Renal cortical epithelial cell (primary cell): ENCODE measurements around the gene BRD1. TPM values are rescaled to one million over a fixed set of nuclear protein-coding genes. Genes with fewer than 3 reads are reported as not detected.
"Not testable (repeated sequence)": the region's sequence is repeated elsewhere in the genome, so short reads cannot be mapped to it uniquely, and the experiment has no call there.

Experiments used
- DNase-seq: peaks from one replicate; pipeline ENCODE4 v3.0.0-alpha.2; 2011; ENCODE audit warnings: low read depth
- total RNA-seq: library from RNA; depleted of rRNA; stranded (reverse); fragments of >200 nt; gene quantifications from 2 replicates; pipeline ENCODE4 v1.2.3, GENCODE V29; 2014

The BRD1 gene
- total RNA-seq, 1 donor from 2014 or later, result 38.1 TPM

GRCh38 chr22:49827271-49827852, 311 bp downstream of the BRD1 start:
- DNase-seq, result no peak

DNA sequence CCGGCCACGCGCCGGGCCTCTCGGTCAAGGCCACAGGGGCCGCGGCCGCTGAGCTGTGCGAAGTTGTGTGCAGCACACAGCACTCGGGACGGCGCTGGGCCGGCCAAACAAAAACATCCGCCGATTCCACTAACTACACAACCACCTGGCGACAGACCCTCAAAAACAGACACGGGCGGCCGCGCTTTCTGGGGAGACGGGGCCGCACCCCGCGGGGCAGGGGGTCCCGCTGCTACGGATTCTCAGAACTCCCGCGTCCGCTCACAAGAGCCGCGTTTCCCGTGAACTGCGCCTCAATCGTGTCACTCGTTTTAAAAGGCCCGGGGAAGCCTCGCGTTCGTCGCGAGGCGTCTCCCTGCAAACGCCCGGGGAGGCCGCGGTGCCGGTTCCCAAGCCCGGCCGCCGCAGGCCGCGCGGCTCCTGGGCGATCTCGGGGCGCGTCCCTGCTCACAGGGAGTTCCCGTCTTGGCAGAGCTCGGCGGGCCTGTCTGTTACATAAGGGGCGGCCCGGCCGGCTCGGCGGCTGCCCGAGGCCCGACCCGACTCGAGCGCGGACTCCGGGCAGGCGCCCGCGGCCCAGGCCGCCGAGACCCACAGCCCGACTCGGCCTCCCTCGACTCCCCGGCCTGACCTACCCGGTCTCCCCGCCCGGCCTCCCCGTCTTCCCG, 936 bp downstream of the BRD1 start:
- no peak for DNase-seq

GRCh38 chr22:49825944-49826602, 1.6 kb downstream of the BRD1 start:
- DNase-seq, result peak; percentile 25

DNA sequence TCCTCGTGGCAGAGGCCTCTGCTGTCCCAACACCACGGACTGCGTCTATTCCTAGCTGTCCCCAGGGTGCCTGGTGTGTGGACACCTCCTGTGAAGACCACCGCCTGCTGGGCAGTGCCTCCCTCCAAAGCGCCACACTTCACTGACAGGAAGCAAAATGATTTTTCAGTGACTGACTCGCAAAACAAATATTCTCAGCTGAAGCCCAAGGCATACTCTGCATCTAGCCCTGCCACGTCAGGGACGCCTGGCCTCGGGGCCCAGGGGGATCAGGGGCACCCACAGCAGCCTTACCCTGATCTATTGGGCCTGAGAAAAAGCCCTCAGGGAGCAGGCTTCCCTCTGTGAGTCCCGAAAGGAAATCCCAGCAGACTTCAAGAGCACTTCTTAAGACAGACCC, 2.2 kb downstream of the BRD1 start:
- DNase-seq, result peak; percentile 40

GRCh38 chr22:49824936-49825335, 2.7 kb downstream of the BRD1 start:
- DNase-seq, result no peak

- peak; percentile 55 for DNase-seq
Observed at GRCh38 chr22:49824185-49824925, 3.3 kb downstream of the BRD1 start.

GRCh38 chr22:49823289-49824045, 4.2 kb downstream of the BRD1 start:
- no peak for DNase-seq

DNA sequence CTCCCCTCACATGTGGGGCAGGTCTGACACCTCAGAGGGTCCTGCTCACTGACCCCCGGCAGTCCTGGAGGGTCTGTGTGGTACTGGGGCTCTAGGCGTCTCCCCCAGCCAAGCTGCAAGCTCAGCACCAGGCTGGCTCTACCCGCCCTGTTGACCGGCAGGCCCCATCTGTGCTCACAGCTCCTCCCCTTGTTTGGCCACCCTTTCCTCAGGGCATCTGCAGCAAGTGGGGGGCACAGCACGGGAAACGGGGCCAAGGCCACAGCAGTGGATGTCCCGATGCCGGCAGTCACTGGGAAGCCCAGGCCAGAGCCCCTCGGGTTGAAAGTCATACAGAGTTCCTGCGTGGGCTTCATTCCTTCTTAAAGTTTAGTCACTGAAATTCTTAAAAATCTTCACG, 5.9 kb downstream of the BRD1 start:
- not testable (repeated sequence) for DNase-seq

- DNase-seq, result no peak
Observed at GRCh38 chr22:49820984-49821383, 6.7 kb downstream of the BRD1 start.

DNA sequence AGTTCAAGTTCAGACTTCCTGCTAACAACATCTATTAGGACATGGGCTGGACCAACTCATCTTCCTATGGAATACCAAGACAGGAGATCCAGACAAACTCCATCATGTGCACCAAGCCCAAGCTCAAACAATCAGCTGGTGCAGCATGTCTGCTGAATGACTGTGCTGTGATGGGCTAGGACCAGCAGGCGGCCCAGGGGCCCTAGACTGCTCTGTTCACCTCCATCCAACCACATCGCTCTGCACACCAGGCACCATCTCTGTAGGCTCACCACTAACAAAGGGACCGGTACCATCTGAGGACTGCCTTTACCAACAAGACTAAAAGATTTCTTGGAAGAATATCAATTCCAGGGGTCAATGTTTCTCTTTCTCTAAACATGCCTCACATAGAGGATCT, 10.3 kb downstream of the BRD1 start:
- no peak for DNase-seq

DNA sequence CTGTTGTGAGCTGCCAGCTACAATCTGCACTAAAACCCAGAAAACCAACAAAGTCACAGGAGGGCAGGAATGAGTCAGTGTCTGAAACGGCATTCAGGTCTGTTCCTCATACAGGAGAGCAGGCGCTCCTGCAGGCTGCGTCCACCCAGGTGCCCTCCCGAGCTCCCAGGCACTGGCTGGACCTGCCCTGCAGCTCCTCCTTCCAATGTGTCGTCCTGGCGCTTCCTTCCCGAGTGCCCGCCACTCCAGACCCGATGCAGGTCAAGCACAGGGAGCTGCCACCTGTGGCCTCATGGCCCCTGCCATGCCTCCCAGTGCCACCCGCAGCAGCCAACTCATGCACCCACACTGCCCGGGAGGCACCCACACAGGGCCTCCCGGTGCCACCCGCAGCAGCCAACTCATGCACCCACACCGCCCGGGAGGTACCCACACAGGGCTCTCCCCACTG, 12.0 kb downstream of the BRD1 start:
- peak; percentile 75 for DNase-seq

GRCh38 chr22:49814856-49815255, 12.8 kb downstream of the BRD1 start:
- no peak for DNase-seq

DNA sequence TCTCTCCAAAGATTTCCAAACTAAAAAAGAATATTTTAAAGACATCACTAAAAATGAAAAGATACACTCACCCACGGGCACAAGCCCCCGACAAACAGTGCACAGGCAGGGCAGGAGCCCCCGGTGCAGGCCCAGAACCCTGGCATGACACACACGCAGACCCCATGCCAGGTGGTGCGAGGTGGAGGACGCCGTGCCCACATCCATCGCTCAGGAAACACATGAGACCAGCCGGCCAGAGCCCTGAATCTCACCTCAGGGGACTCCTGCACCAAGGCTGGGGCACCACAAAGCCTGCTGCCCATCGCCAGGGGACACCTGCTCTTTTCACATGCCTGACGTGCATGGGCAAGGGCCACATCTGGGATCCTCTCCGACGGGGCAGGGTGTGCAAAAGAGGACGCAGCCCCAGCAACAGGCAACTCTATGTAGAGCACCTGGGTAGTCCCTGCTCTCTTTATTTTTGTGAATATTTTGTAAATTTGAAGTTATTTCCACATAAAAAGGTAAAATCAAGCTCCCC, 13.4 kb downstream of the BRD1 start:
- no peak for DNase-seq

- DNase-seq, result peak; percentile 27
Observed at GRCh38 chr22:49812838-49813237, 14.8 kb downstream of the BRD1 start.

DNA sequence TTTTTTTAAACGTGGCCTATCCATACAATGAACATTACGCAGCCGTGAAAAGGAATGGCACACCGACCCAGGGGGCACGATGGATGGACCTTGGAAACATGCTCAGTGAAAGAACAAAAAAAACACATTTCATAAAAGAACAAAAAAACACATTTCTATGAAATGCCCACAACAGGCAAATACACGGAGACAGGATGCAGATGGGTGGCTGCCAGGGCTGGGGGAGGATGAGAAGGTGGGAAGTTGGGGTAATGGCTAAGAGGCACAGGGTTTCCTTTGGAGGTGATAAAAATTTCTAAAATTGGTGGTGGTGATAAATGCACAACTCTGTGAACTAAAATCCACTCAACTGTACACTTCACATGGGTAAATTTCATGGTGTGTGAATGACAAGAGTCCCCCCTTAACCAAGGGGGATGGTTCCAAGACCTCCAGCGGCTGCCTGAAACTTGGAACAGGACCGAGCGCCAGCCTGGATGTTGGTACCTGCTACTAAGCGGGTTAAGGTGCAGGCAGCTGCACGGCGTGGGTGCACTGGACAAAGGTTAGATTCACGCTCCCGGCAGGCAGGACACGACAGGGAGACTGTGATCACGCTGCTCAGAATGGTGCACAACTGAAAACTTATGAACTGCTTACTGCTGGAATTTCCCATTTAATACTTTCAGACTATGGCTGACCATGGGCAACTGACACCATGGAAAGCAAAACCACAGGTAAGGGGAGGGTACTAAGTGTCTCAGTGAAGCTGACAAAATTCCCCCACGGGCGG, 16.5 kb downstream of the BRD1 start:
- DNase-seq, result no peak

GRCh38 chr22:49810363-49811019, 17.2 kb downstream of the BRD1 start:
- peak; percentile 32 for DNase-seq

DNA sequence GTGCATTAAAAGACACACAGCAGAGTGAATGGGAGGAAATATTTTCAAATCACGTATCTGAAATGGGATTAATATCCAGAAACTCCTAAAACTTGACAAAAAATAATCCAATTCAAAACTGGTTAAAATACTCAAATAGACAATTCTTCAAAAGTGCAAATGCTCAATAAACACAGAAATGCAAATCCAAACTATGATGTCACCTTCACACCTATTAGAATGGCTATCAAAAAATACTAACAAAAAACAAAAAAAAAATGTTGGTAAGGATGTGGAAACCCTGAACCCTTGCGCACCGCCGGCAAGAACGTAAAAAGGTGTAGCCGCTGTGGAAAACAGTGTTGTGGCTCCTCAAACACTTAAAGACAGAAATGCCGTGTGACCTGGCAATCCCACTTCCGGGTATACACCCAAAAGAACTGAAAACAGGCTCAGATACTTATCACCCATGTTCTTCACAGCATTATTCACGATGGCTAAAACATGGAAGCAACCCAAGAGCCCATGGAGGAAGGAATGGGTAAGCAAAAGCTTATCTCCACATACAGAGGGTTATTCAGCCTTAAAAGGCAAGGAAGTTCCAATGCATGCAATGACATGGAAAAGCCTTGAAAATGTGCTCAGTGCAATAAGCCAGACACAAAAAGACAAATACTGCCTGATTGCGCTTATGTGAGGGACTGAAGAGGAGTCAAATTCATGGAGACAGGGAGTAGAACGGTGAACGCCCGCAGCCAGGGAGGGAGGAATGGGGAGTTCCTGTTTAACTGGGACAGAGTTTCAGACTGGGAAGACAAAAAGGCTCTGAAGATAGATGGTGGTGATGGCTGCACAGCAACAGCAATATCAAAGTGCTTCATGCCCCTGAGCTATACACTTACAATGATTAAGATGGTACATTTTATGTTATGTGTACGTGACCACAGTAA, 19.6 kb downstream of the BRD1 start:
- DNase-seq, result no peak

DNA sequence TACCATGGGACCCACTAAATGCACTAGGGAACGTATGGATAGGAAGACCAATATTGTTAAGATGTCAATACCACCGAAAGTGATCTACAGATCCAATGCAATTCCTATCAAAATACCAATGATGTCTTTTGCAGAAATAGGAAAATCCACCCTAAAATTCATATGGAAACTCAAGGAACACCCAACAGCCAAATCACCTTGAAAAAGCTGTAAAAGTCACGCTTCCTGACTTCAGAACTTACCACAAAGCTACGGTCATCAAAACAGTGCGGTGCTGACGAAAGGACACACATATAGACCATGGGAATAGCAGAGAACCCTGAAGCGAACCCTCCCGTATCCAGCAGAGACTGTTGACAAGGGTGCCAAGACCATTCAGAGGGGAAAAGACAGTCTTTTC, 20.5 kb downstream of the BRD1 start:
- no peak for DNase-seq

DNA sequence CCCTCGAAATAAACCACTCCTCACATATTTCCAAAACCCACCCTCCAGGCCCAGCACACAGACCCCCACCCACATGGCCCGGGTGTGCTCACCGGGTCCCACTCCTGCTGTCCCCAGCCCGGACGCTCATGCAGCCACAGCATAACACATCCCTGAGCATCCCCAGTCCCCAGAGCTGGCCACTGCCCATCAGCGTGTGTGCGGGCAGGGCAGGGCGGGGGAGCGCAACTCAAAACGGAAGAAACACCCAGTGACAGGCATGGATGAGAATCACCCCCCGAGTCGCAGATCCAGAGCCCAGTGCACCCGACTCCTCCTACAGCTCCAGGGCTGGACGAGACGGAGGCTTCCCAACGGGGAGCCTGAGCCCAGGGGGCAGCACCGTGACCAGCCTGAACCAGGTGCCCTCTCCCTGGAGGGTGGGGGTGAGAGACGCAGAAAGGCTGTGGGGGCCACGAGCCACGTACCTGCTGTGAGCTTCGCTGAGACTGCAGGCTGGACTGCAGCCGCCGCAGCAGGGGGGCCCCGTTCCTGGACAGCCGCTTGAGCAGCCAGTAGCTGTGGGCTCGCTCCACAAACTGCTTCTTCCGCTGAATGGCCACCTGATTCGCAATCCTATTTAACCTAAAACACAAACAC, 23.8 kb downstream of the BRD1 start:
- DNase-seq, result no peak
